ENCODE results near the gene PEX19.

PEX19 gene

DNA sequence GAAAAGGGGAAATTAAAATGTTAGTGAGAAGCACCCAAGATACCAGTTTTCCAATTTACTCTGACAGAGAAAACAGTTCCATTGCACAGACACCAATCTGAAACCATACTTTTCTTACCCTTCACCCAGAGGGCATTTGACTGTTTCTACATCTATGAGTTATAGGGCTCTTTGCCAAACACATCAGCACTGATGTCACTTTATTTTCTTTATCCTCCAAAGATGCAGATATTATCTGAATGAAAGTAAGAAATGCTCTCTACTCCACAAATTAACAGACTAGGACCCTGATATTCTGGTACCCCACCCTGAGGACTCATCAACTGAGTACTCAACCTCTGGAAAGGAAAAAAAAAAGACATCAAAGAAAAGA lies 24.2 kb upstream of the PEX19 start:
- Histone ChIP-seq H3K36me3 (ENCODE audit: insufficient read depth, low read length) (peaks cover 95% of the 10 kb centered on the region), H3F3A (ENCODE audit: insufficient read depth, low read length) (no peaks in the 10 kb centered on the region), H3K4me2 (ENCODE audit: low read length) (no peak overlapping the region), H4K20me1 (ENCODE audit: insufficient read depth, low read length) (no peaks in the 10 kb centered on the region), H3K4me3 (ENCODE audit: low read depth, low read length, poor library complexity, severe bottlenecking) (no peak overlapping the region), H3K9ac (ENCODE audit: low read length) (no peak overlapping the region), H2AFZ (ENCODE audit: low read length) (no peak overlapping the region), H3K79me2 (ENCODE audit: insufficient read depth, low read length) (no peaks in the 10 kb centered on the region), H3K4me1 (ENCODE audit: insufficient read depth, low read length, severe bottlenecking) (peaks cover 15% of the 10 kb centered on the region), H3K9me3 (ENCODE audit: low read length) (no peaks in the 10 kb centered on the region), H3K9me2 (ENCODE audit: low read depth, low read length) (no peaks in the 10 kb centered on the region), H3K27ac (ENCODE audit: low read depth, low read length, poor library complexity, severe bottlenecking) (no peak overlapping the region), H3K27me3 (ENCODE audit: insufficient read depth, low read length) (no peaks in the 10 kb centered on the region)
- TF ChIP-seq CTCF (IDR thresholded peaks at IDR 0.05; ENCODE audit: low read length) = no peak
- no peak for TF ChIP-seq EZH2 (IDR thresholded peaks at IDR 0.05; ENCODE audit: borderline replicate concordance, low read length)

DNA sequence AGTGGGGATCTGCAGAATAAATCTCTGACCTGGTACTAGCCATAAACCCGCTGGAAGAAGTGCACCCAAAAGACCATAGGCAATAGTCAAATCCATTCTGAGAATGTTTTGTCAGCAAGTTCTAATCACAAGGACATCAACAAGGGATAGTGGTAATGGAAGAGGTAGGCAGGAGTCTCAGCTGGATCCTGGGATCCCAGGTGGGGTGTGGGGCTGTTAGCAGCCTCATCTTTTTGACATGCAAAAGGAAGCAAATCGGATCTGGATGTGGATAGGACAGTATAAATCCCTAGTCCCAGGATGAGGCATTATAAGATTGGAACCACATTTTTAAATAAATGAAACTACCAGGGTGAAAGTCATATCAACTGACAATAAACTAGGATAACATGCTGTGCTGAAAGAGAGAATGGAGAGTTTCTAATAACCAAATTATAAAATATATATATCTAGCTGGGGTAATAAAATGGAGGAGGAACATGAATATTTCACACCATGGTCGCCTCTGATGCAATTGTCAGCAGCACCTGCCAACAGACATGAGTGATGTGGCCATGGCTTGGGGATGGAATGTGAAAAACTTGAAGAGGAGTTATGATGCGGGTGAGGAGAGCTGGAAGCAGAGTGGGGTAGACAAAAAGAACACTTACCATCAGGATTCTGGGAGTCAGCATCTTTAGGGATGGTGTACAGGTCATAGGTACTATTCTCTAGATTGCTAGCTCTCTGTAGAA lies 23.7 kb upstream of the PEX19 start:
- TF ChIP-seq EZH2 (IDR thresholded peaks at IDR 0.05; ENCODE audit: borderline replicate concordance, low read length) (no peak), CTCF (IDR thresholded peaks at IDR 0.05; ENCODE audit: low read length) (no peak)
- no peak overlapping the region for H3K4me2 ChIP-seq (ENCODE audit: low read length)
- H2AFZ ChIP-seq (ENCODE audit: low read length) = no peak overlapping the region
- no peak overlapping the region for H3K27ac ChIP-seq (ENCODE audit: low read depth, low read length, poor library complexity, severe bottlenecking)
- no peaks in the 10 kb centered on the region for H4K20me1 ChIP-seq (ENCODE audit: insufficient read depth, low read length)
- H3K36me3 ChIP-seq (ENCODE audit: insufficient read depth, low read length) = peaks cover 95% of the 10 kb centered on the region
- H3K9me3 ChIP-seq (ENCODE audit: low read length) = no peaks in the 10 kb centered on the region
- no peak overlapping the region for H3K9ac ChIP-seq (ENCODE audit: low read length)
- H3F3A ChIP-seq (ENCODE audit: insufficient read depth, low read length) = no peaks in the 10 kb centered on the region
- H3K9me2 ChIP-seq (ENCODE audit: low read depth, low read length) = no peaks in the 10 kb centered on the region
- H3K27me3 ChIP-seq (ENCODE audit: insufficient read depth, low read length) = no peaks in the 10 kb centered on the region
- H3K4me1 ChIP-seq (ENCODE audit: insufficient read depth, low read length, severe bottlenecking) = peaks cover 15% of the 10 kb centered on the region
- H3K79me2 ChIP-seq (ENCODE audit: insufficient read depth, low read length) = no peaks in the 10 kb centered on the region
- no peak overlapping the region for H3K4me3 ChIP-seq (ENCODE audit: low read depth, low read length, poor library complexity, severe bottlenecking)

DNA sequence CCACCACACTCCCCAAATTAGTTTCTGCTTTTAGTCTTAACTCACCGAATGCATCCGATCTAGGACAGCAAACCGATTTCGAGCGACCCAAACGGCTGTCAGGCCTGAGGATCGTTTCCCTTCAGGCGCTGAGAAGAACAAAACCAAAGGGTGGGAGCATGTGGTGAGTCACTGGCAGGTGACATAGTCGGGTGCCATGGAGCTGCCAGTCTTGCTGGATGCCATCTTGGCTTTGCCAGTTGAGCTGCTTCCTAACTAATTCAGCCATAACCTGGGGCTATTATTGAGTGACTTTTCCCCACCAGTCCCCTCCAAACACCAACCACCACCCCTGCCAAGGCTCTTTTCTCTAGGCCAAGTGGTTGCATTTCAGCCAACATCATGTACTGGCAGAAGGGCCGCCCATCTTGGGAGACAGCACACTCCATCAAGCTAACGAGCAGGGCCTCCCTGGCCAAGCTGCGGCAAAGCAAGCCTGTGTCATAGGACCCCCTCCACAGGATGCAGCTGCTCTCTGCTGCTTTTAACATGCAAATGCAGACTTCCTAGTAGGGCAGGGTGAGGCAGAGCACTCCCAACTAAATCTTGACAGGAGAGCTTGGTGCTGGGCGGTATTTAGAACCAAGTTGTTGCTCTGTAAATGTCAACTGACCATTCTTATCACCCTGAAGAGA lies 22.3 kb upstream of the PEX19 start:
- Histone ChIP-seq H3K27me3 (ENCODE audit: insufficient read depth, low read length) (no peaks in the 10 kb centered on the region), H3F3A (ENCODE audit: insufficient read depth, low read length) (no peaks in the 10 kb centered on the region), H3K27ac (ENCODE audit: low read depth, low read length, poor library complexity, severe bottlenecking) (no peak overlapping the region), H3K36me3 (ENCODE audit: insufficient read depth, low read length) (peaks cover 92% of the 10 kb centered on the region), H3K9ac (ENCODE audit: low read length) (no peak overlapping the region), H3K4me1 (ENCODE audit: insufficient read depth, low read length, severe bottlenecking) (peaks cover 15% of the 10 kb centered on the region), H3K4me2 (ENCODE audit: low read length) (no peak overlapping the region), H3K9me2 (ENCODE audit: low read depth, low read length) (no peaks in the 10 kb centered on the region), H3K9me3 (ENCODE audit: low read length) (no peaks in the 10 kb centered on the region), H3K79me2 (ENCODE audit: insufficient read depth, low read length) (no peaks in the 10 kb centered on the region), H3K4me3 (ENCODE audit: low read depth, low read length, poor library complexity, severe bottlenecking) (no peak overlapping the region), H4K20me1 (ENCODE audit: insufficient read depth, low read length) (no peaks in the 10 kb centered on the region), H2AFZ (ENCODE audit: low read length) (no peak overlapping the region)
- TF ChIP-seq EZH2 (IDR thresholded peaks at IDR 0.05; ENCODE audit: borderline replicate concordance, low read length) = no peak
- TF ChIP-seq CTCF (IDR thresholded peaks at IDR 0.05; ENCODE audit: low read length) = no peak

Measured in OCI-LY1 (cell line).